H1 (cell line): ENCODE measurements around the gene TMEM150A. TPM values are rescaled to one million over a fixed set of nuclear protein-coding genes. Genes with fewer than 3 reads are reported as not detected.

Experiments
- CTCF ChIA-PET: fragments of 300-600 bp; sonication (Branson Sonifier 250); formaldehyde crosslinking; loops from one replicate; lab custom pipeline; 2021; ENCODE audit not compliant: partially characterized antibody; lab: Charles Lee
- POLR2A ChIA-PET: fragments of 300-600 bp; sonication (Branson Sonifier 250); formaldehyde crosslinking; loops from one replicate; lab custom pipeline; 2021; ENCODE audit warnings: inconsistent platforms; ENCODE audit not compliant: partially characterized antibody; lab: Charles Lee
- DNase-seq, 2 experiments: peaks; one replicate each; pipeline versions ENCODE4 v3.0.0 to v3.0.0-alpha.2; 2010 to 2022; ENCODE audit warnings: low spot score in 2 of 2, low read depth in 1 of 2, mixed read lengths in 1 of 2
- FAIRE-seq: peaks from 2 replicates; lab custom pipeline; 2011; peaks lifted over from hg19 to GRCh38; lab: Jason Lieb, UNC
- H2AFZ ChIP-seq: 2 replicates; pipeline ENCODE4 v1.8.1; 2012; ENCODE audit warnings: low read length, inconsistent platforms
- H2AK5ac ChIP-seq: 2 replicates; pipeline ENCODE4 v1.6.1; 2013; ENCODE audit warnings: low read depth, low read length
- H2BK120ac ChIP-seq: replicated peaks from 2 replicates; pipeline ENCODE3; 2013; ENCODE audit warnings: low read depth, low read length, inconsistent platforms
- H2BK12ac ChIP-seq: 2 replicates; pipeline ENCODE4 v1.6.1; 2013; ENCODE audit warnings: low read depth, low read length
- H2BK15ac ChIP-seq: 2 replicates; pipeline ENCODE4 v1.6.1; 2013; ENCODE audit warnings: low read length
- H2BK20ac ChIP-seq: 2 replicates; pipeline ENCODE4 v1.6.1; 2013; ENCODE audit warnings: low read length
- H2BK5ac ChIP-seq: 2 replicates; pipeline ENCODE4 v1.6.1; 2013; ENCODE audit warnings: low read depth, low read length
- H3K14ac ChIP-seq: 2 replicates; pipeline ENCODE4 v1.6.1; 2013; ENCODE audit warnings: inconsistent platforms; ENCODE audit not compliant: insufficient read length
- H3K18ac ChIP-seq: 2 replicates; pipeline ENCODE4 v1.6.1; 2013; ENCODE audit warnings: low read length; ENCODE audit errors: extremely low read depth
- H3K23ac ChIP-seq: 2 replicates; pipeline ENCODE4 v1.6.1; 2013; ENCODE audit warnings: inconsistent platforms; ENCODE audit not compliant: insufficient read length
- H3K23me2 ChIP-seq: 2 replicates; pipeline ENCODE4 v1.6.1; 2013; ENCODE audit warnings: low read depth, low read length
- H3K27ac ChIP-seq: 2 replicates; pipeline ENCODE4 v1.6.1; 2011; ENCODE audit warnings: low read depth, low read length, inconsistent platforms
- H3K27me3 ChIP-seq, 4 experiments: replicated peaks in 1 of 4; 1 replicate in 1 of 4; 2 replicates in 3 of 4; pipeline versions ENCODE4 v1.6.1 to v1.8.1; 2011 to 2013; ENCODE audit warnings: low read length in 3 of 4, mild to moderate bottlenecking in 3 of 4, inconsistent platforms in 2 of 4, mixed read lengths in 2 of 4, moderate library complexity in 1 of 4; ENCODE audit not compliant: control insufficient read depth in 3 of 4, insufficient read depth in 3 of 4; ENCODE audit errors: extremely low read depth in 1 of 4
- H3K36me3 ChIP-seq, 4 experiments: 2 replicates each; pipeline versions ENCODE4 v1.6.1 to v1.8.1; 2011 to 2013; ENCODE audit warnings: mild to moderate bottlenecking in 4 of 4, low read length in 3 of 4, moderate library complexity in 2 of 4, control low read depth in 1 of 4, inconsistent platforms in 1 of 4; ENCODE audit not compliant: insufficient read depth in 4 of 4, control insufficient read depth in 2 of 4
- H3K4ac ChIP-seq: replicated peaks from 2 replicates; pipeline ENCODE3; 2013; ENCODE audit warnings: low read length, low read depth, mixed read lengths, inconsistent platforms; ENCODE audit not compliant: insufficient read length
- H3K4me1 ChIP-seq, 4 experiments: replicated peaks in 1 of 4; 1 replicate in 1 of 4; 2 replicates in 3 of 4; pipeline versions ENCODE4 v1.6.1 to v1.8.1; 2011 to 2013; ENCODE audit warnings: low read length in 3 of 4, inconsistent platforms in 2 of 4, mixed read lengths in 1 of 4; ENCODE audit not compliant: insufficient read depth in 4 of 4, control insufficient read depth in 3 of 4
- H3K4me2 ChIP-seq, 2 experiments: 2 replicates each; pipeline versions ENCODE4 v1.6.1 to v1.8.1; 2011 to 2013; ENCODE audit warnings: low read depth in 2 of 2, low read length in 2 of 2, control low read depth in 1 of 2, inconsistent platforms in 1 of 2, mild to moderate bottlenecking in 1 of 2; ENCODE audit not compliant: insufficient read depth in 1 of 2
- H3K4me3 ChIP-seq, 4 experiments: fragments of 200-600, 300-600 bp in 1 of 4; sonication (generic), shearing (Covaris generic), sonication (Bioruptor Twin) in 1 of 4; 2 replicates each; pipeline versions ENCODE4 v1.5.1 to v1.8.1; 2011 to 2016; ENCODE audit warnings: low read length in 4 of 4, low read depth in 3 of 4, control low read depth in 2 of 4, inconsistent platforms in 2 of 4, mild to moderate bottlenecking in 2 of 4, mixed read lengths in 1 of 4, moderate library complexity in 1 of 4; ENCODE audit not compliant: insufficient read depth in 2 of 4; ENCODE audit errors: extremely low read depth in 1 of 4
- H3K56ac ChIP-seq: replicated peaks from 2 replicates; pipeline ENCODE3; 2013; ENCODE audit warnings: low read depth, mild to moderate bottlenecking, mixed read lengths, low read length, inconsistent platforms; ENCODE audit not compliant: insufficient read length
- H3K79me1 ChIP-seq: 2 replicates; pipeline ENCODE4 v1.6.1; 2013; ENCODE audit warnings: low read depth, low read length, control low read depth
- H3K79me2 ChIP-seq, 2 experiments: 2 replicates each; pipeline versions ENCODE4 v1.6.1 to v1.8.1; 2012 to 2013; ENCODE audit warnings: low read length in 2 of 2, mild to moderate bottlenecking in 2 of 2, inconsistent platforms in 1 of 2; ENCODE audit not compliant: insufficient read depth in 2 of 2, control insufficient read depth in 1 of 2
- H3K9ac ChIP-seq, 4 experiments: replicated peaks in 1 of 4; 1 replicate in 1 of 4; 2 replicates in 3 of 4; pipeline versions ENCODE4 v1.6.1 to v1.8.1; 2011 to 2013; ENCODE audit warnings: low read depth in 3 of 4, low read length in 3 of 4, control low read depth in 2 of 4, mild to moderate bottlenecking in 2 of 4, moderate library complexity in 2 of 4, inconsistent platforms in 1 of 4; ENCODE audit errors: extremely low read depth in 1 of 4
- H3K9me3 ChIP-seq, 2 experiments: 2 replicates each; pipeline versions ENCODE4 v1.6.1 to v1.8.1; 2012 to 2013; ENCODE audit warnings: mild to moderate bottlenecking in 2 of 2, moderate library complexity in 2 of 2, control low read depth in 1 of 2, inconsistent platforms in 1 of 2, low read depth in 1 of 2, low read length in 1 of 2, mixed read lengths in 1 of 2; ENCODE audit not compliant: insufficient read depth in 2 of 2
- H4K20me1 ChIP-seq, 2 experiments: replicated peaks in 1 of 2; 2 replicates each; pipeline versions ENCODE3 to v1.8.1; 2011 to 2013; ENCODE audit warnings: inconsistent platforms in 2 of 2, low read length in 2 of 2, mild to moderate bottlenecking in 1 of 2; ENCODE audit not compliant: insufficient read depth in 2 of 2, control insufficient read depth in 1 of 2
- H4K5ac ChIP-seq: 2 replicates; pipeline ENCODE4 v1.6.1; 2013; ENCODE audit warnings: low read length, low read depth, mixed read lengths, inconsistent platforms; ENCODE audit not compliant: insufficient read length
- H4K8ac ChIP-seq: 2 replicates; pipeline ENCODE4 v1.8.0; 2013; ENCODE audit warnings: mild to moderate bottlenecking, moderate library complexity, low read length, inconsistent platforms; ENCODE audit not compliant: insufficient read depth; ENCODE audit errors: extremely low read depth
- H4K91ac ChIP-seq: replicated peaks from 2 replicates; pipeline ENCODE3; 2013; ENCODE audit warnings: low read length, mixed read lengths, inconsistent platforms; ENCODE audit not compliant: insufficient read length
- RXRA ChIP-seq: IDR thresholded peaks from 2 replicates; pipeline ENCODE4 v1.6.1; 2011; ENCODE audit warnings: low read depth, mild to moderate bottlenecking, low read length, moderate library complexity; ENCODE audit not compliant: insufficient read depth
- WGBS, 2 experiments: shearing (Covaris generic) in 1 of 2; methylation state at CpG; one replicate each; pipeline versions ENCODE4 v1.1.6 to v1.1.7; 2013 to 2015; ENCODE audit warnings: low lambda C conversion rate in 2 of 2, mixed read lengths in 2 of 2, inconsistent platforms in 1 of 2, low coverage in 1 of 2, missing lambda C conversion rate in 1 of 2; ENCODE audit not compliant: insufficient replicate concordance in 2 of 2, insufficient coverage in 1 of 2, insufficient read length in 1 of 2; ENCODE audit errors: extremely low coverage in 1 of 2, missing lambda C conversion rate in 1 of 2; 5-methylcytosine and 5-hydroxymethylcytosine counted together
- polyA plus RNA-seq, 7 experiments: library from polyadenylated mRNA; depleted of rRNA in 3 of 7; stranded (reverse) in 5 of 7; unstranded in 2 of 7; fragments of >200 nt in 5 of 7; fragments of 200-250 nt in 2 of 7; gene quantifications; 1 replicate in 5 of 7; 2 replicates in 1 of 7; 4 replicates in 1 of 7; pipeline versions ENCODE4 v1.2.1 to v1.2.3, GENCODE V29; 2011 to 2013; ENCODE audit warnings: missing spikeins in 2 of 7, mixed read lengths in 2 of 7
- total RNA-seq: library from RNA; stranded (reverse); fragmentation: NEBNext Ultra II Directional; extraction: Animal tissue kit (Norgen Biotek cat#: 25700); gene quantifications from 2 replicates; pipeline ENCODE4 v1.2.1, GENCODE V29; 2021

The TMEM150A gene
- total and polyA plus RNA-seq, 2 of the 8 experiments (the other 6 are each of a cell fraction or from before 2014, with no cell fraction given), result 19.8 to 29.9 TPM

DNA sequence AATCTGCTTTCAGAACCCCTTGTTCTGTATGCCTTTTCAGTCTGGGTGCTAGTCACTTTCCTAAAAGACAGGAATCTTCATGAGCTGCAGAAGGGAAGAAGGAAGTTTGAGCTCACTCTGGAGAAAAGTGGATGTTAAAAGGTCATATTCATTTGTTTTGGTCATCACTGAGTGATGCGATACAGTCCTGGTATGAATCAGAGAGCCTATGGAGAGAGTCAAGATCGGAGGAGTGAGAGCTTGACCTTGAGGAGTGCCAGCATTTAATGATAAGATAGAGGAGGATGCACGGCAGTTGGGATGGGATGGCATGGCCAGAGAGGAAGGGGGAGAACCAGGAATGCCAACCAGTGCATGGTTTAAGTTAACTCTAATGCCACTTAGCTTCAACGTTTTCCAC lies 33.1 kb upstream of the TMEM150A start:
- peaks cover 5 to 11% of the 10 kb centered on the region in 2 experiments for H4K20me1 ChIP-seq
- H4K91ac ChIP-seq, result no peak overlapping the region
- H3K23ac ChIP-seq, result no peak overlapping the region
- no peak overlapping the region for H2AFZ ChIP-seq
- H4K5ac ChIP-seq, result no peak overlapping the region
- no peak overlapping the region for H2BK20ac ChIP-seq
- 0 out of 2 replicates have a peak, but pooled peaks cover 3% of the 10 kb centered on the region for H3K79me1 ChIP-seq
- H3K9ac ChIP-seq, result no peak overlapping the region
- H3K79me2 ChIP-seq, result no peaks in the 10 kb centered on the region; a peak in 1 of 4 replicates
- H2BK15ac ChIP-seq, result no peak overlapping the region
- H3K56ac ChIP-seq, result no peak overlapping the region
- no peaks in the 10 kb centered on the region for H3K23me2 ChIP-seq
- no peaks in the 10 kb centered on the region for H3K4me1 ChIP-seq
- no peaks in the 10 kb centered on the region for H3K27me3 ChIP-seq
- H2BK5ac ChIP-seq, result no peak overlapping the region
- CTCF ChIA-PET, result interaction anchor here (0.7 to 5.9 kb wide), 7 partner anchors 9 to 406 kb away, joined by 3 to 69 read pairs (median 4); no protein-coding TSS in a partner anchor
- H2BK12ac ChIP-seq, result no peak overlapping the region
- POLR2A ChIA-PET, result interaction anchor here (1.0 to 3.1 kb wide), 3 partner anchors 14 to 97 kb away, joined by 3 to 16 read pairs (median 4); partner anchors contain the start of genes MAT2A and TMEM150A
- no peak overlapping the region for H2AK5ac ChIP-seq
- peaks cover 20 to 81% (median 61%) of the 10 kb centered on the region in 4 experiments for H3K36me3 ChIP-seq
- WGBS, 2 experiments, result 87% methylated on average over 4 of the region's 4 CpGs; no CpG with 5 or more reads in 1 of the 2 experiments
- DNase-seq (no peak), FAIRE-seq (no peak)
- no peak overlapping the region for H3K27ac ChIP-seq
- TF ChIP-seq RXRA, result no peak
- no peak overlapping the region for H3K4me2 ChIP-seq
- H3K4me3 ChIP-seq, result no peak overlapping the region
- no peak overlapping the region for H3K4ac ChIP-seq
- H2BK120ac ChIP-seq, result no peak overlapping the region
- no peaks in the 10 kb centered on the region for H3K9me3 ChIP-seq
- no peak overlapping the region for H4K8ac ChIP-seq
- no peak overlapping the region for H3K14ac ChIP-seq
- no peak overlapping the region for H3K18ac ChIP-seq
